Caki2 (cell line): ENCODE data around the gene SELENOK. TPM values are rescaled to one million over a fixed set of nuclear protein-coding genes. Genes with fewer than 3 reads are reported as not detected.
"Not testable (repeated sequence)": the region's sequence is repeated elsewhere in the genome, so short reads cannot be mapped to it uniquely, and the experiment has no call there.

Experiments
- DNase-seq: peaks from one replicate; pipeline ENCODE4 v3.0.0-alpha.2; 2015; ENCODE audit warnings: low read depth
- in situ Hi-C: cut with HindIII; loops from 2 replicates; pipeline ENCODE4 v1.10.0; 2016; ENCODE audit warnings: low sequenced_read_pairs, low pct_unique_long_range_greater_than_20kb, mixed read lengths
- total RNA-seq: library from RNA; depleted of rRNA; stranded (reverse); fragments of >200 nt; shearing (Covaris generic); gene quantifications from 2 replicates; pipeline ENCODE4 v1.2.3, GENCODE V29; 2014; ENCODE audit warnings: low replicate concordance; rRNA removed

Gene SELENOK
- 49.8 and 65.6 TPM in 2 replicates for total RNA-seq

- in situ Hi-C loops, result no loop called here
Measured at GRCh38 chr3:53891497-53892285, at the start of gene SELENOK. Gene SELENOK (minus strand): TSS chr3:53891859.

GRCh38 chr3:53941184-53941583 is 49.5 kb upstream of the SELENOK start:
- in situ Hi-C loops, result no loop called here
- no peak for DNase-seq

More at GRCh38 chr3:53891497-53892285, at the start of gene SELENOK:
- DNase-seq, result peak; percentile 96

GRCh38 chr3:53940623-53941022 is 49.0 kb upstream of the SELENOK start:
- no peak for DNase-seq
- in situ Hi-C loops, result no loop called here

- no peak for DNase-seq
- in situ Hi-C loops, result no loop called here
Measured at GRCh38 chr3:53939813-53940212, 48.2 kb upstream of the SELENOK start.

- in situ Hi-C loops, result no loop called here
- no peak for DNase-seq
Measured at GRCh38 chr3:53939086-53939582, 47.5 kb upstream of the SELENOK start.

GRCh38 chr3:53938645-53939044 is 47.0 kb upstream of the SELENOK start:
- peak; percentile 54 for DNase-seq
- in situ Hi-C loops, result no loop called here

GRCh38 chr3:53936347-53936746 is 44.7 kb upstream of the SELENOK start:
- DNase-seq, result no peak
- in situ Hi-C loops, result no loop called here

- DNase-seq, result no peak
- in situ Hi-C loops, result no loop called here
Measured at GRCh38 chr3:53935283-53935901, 43.7 kb upstream of the SELENOK start.

GRCh38 chr3:53927208-53927872 is 35.7 kb upstream of the SELENOK start:
- DNase-seq, in situ Hi-C loops: not testable (repeated sequence)

- DNase-seq, result no peak
- in situ Hi-C loops, result no loop called here
Measured at GRCh38 chr3:53921296-53921695, 29.6 kb upstream of the SELENOK start.

- in situ Hi-C loops, result no loop called here
- DNase-seq, result no peak
Measured at GRCh38 chr3:53919741-53920140, 28.1 kb upstream of the SELENOK start.

GRCh38 chr3:53913401-53913800 is 21.7 kb upstream of the SELENOK start:
- in situ Hi-C loops, result no loop called here

GRCh38 chr3:53902711-53903110 is 11.1 kb upstream of the SELENOK start:
- in situ Hi-C loops, result no loop called here
- DNase-seq, result no peak

More at GRCh38 chr3:53913401-53913800, 21.7 kb upstream of the SELENOK start:
- DNase-seq, result no peak

GRCh38 chr3:53902067-53902466 is 10.4 kb upstream of the SELENOK start:
- in situ Hi-C loops, result no loop called here
- no peak for DNase-seq

GRCh38 chr3:53900666-53901331 is 9.1 kb upstream of the SELENOK start:
- no peak for DNase-seq
- in situ Hi-C loops, result no loop called here

- in situ Hi-C loops, result no loop called here
- DNase-seq, result no peak
Measured at GRCh38 chr3:53899750-53900149, 8.1 kb upstream of the SELENOK start.

- DNase-seq, result no peak
- in situ Hi-C loops, result no loop called here
Measured at GRCh38 chr3:53892286-53892637, 603 bp upstream of the SELENOK start.

- DNase-seq, result peak; percentile 45
- in situ Hi-C loops, result no loop called here
Measured at GRCh38 chr3:53890726-53891475, 758 bp downstream of the SELENOK start.
